Vagina (tissue), 2 donors: Measurements from ENCODE around the gene SPOP. TPM values are rescaled to one million over a fixed set of nuclear protein-coding genes. Genes with fewer than 3 reads are reported as not detected.

Experiments used
- DNase-seq, 2 donors: peaks; one replicate each; pipeline ENCODE4 v3.0.0-alpha.2; 2017; ENCODE audit errors: extremely low spot score in 2 of 2
- H3K27ac ChIP-seq: fragments of 200-600 bp; sonication (generic); one replicate; pipeline ENCODE4 v1.5.1; 2019
- H3K27me3 ChIP-seq: fragments of 200-600 bp; sonication (generic); one replicate; pipeline ENCODE4 v1.5.1; 2019
- H3K36me3 ChIP-seq, 2 donors: fragments of 200-600 bp; sonication (generic); one replicate each; pipeline ENCODE4 v1.5.1; 2017 to 2019
- H3K4me1 ChIP-seq: fragments of 200-600 bp; sonication (generic); one replicate; pipeline ENCODE4 v1.5.1; 2019
- H3K4me3 ChIP-seq, 2 donors: fragments of 200-600 bp; sonication (generic); 1 replicate in 1 of 2; 2 replicates in 1 of 2; pipeline ENCODE4 v1.5.1; 2016 to 2019
- H3K9me3 ChIP-seq: fragments of 200-600 bp; sonication (generic); one replicate; pipeline ENCODE4 v1.5.1; 2019
- POLR2A ChIP-seq, 2 donors: fragments of 450-650 bp; IDR thresholded peaks; one replicate each; pipeline ENCODE4 v1.6.1; 2017; ENCODE audit warnings: antibody characterized with exemption in 2 of 2, mild to moderate bottlenecking in 2 of 2, moderate library complexity in 2 of 2
- POLR2AphosphoS5 ChIP-seq, 2 donors: sonication (generic); formaldehyde crosslinking; IDR thresholded peaks; one replicate each; pipeline ENCODE4 v1.9.0; 2017; ENCODE audit warnings: antibody characterized with exemption in 2 of 2, mild to moderate bottlenecking in 2 of 2, low read depth in 1 of 2; ENCODE audit not compliant: insufficient read depth in 1 of 2
- intact Hi-C: fragments of 100-400 bp; cut with DNase I; formaldehyde crosslinking; loops from one replicate; pipeline ENCODE4 v1.15.1; 2023
- total RNA-seq: library from RNA; depleted of rRNA; stranded (reverse); fragments of >200 nt; gene quantifications from one replicate; pipeline ENCODE4 v1.2.3, GENCODE V29; 2016
- TF ChIP-seq, protein P1 (sequence below), 3 experiments: fragments of 450-650 bp in 2 of 3; fragments of 200-600 bp in 1 of 3; sonication (generic) in 1 of 3; IDR thresholded peaks; one replicate each; pipeline ENCODE4 v1.5.1; 2017 to 2019; ENCODE audit warnings: antibody characterized with exemption in 3 of 3, mild to moderate bottlenecking in 2 of 3, moderate library complexity in 2 of 3

The SPOP gene
- total RNA-seq, 1 donor from 2014 or later = 87.2 TPM

DNA sequence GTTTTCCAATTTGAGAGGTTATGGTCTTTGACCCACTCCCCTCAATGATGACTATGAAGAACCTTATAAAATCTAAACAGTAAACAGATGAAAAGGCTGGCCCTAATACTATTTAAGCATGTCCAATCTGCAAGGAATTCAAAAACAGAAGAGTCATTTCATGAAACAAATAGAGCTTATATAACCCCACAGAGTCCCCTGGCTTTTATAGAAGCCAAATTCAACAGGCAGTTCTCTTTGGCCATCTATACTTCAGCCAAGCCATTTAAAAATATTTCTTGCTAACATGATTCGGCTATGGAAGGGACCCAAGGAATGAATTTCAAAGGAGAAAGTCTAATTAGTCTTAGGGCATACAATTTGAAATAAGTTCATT, 43.4 kb downstream of the SPOP start:
- no peak for DNase-seq
- Histone ChIP-seq H3K9me3 (no peaks in the 10 kb centered on the region), H3K27ac (peak overlapping the region; percentile 71), H3K4me3 (no peak overlapping the region), H3K4me1 (peaks cover 72% of the 10 kb centered on the region), H3K36me3 (no peaks in the 10 kb centered on the region), H3K27me3 (no peaks in the 10 kb centered on the region)
- intact Hi-C loops = no loop called here
- TF ChIP-seq POLR2A (IDR thresholded peaks at IDR 0.05) (no peak), POLR2AphosphoS5 (IDR thresholded peaks at IDR 0.05; ENCODE audit: insufficient read depth in 1 of 2, low read depth in 1 of 2) (no peak)
- TF ChIP-seq, protein P1, sequence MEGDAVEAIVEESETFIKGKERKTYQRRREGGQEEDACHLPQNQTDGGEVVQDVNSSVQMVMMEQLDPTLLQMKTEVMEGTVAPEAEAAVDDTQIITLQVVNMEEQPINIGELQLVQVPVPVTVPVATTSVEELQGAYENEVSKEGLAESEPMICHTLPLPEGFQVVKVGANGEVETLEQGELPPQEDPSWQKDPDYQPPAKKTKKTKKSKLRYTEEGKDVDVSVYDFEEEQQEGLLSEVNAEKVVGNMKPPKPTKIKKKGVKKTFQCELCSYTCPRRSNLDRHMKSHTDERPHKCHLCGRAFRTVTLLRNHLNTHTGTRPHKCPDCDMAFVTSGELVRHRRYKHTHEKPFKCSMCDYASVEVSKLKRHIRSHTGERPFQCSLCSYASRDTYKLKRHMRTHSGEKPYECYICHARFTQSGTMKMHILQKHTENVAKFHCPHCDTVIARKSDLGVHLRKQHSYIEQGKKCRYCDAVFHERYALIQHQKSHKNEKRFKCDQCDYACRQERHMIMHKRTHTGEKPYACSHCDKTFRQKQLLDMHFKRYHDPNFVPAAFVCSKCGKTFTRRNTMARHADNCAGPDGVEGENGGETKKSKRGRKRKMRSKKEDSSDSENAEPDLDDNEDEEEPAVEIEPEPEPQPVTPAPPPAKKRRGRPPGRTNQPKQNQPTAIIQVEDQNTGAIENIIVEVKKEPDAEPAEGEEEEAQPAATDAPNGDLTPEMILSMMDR (IDR thresholded peaks at IDR 0.05) = no peak

DNA sequence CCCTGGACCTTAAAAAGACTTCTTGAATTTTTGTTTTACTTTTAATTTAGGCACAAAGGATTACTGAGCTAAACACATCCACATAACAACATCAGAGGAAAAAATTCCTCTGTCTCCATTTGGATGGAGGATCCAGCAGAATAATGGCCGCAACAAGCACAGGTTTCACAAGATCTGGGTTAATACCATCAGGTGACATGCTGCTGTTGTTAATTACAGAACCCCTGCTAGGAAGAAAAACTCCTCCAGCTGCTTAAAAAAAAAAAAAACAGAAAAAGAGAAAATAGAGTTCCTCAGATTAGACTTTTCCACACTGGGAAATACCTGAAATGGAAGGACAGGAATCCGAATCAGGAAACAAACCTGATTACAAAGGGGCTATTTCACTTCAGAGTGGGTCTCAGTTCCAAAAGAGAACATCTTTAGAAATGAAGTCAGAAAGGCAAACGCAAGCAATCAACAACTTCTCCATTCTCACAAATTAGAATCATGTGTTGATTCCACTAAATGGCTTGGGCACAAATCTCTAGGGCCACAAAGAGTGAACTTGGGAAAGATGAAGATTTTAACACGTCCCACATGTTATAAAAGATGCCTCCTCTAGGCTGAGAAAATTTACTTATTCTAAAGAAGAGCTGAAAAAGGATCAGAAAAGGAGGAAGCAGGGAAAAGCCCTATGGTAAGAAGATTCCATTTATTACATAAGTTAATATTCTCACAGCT, 44.0 kb downstream of the SPOP start:
- H3K27ac ChIP-seq = peak overlapping the region; percentile 71
- DNase-seq = no peak
- peaks cover 72% of the 10 kb centered on the region for H3K4me1 ChIP-seq
- H3K36me3 ChIP-seq = no peaks in the 10 kb centered on the region
- H3K27me3 ChIP-seq = no peaks in the 10 kb centered on the region
- intact Hi-C loops = no loop called here
- no peak for TF ChIP-seq POLR2A (IDR thresholded peaks at IDR 0.05)
- TF ChIP-seq, protein P1 (IDR thresholded peaks at IDR 0.05) = no peak
- no peak for TF ChIP-seq POLR2AphosphoS5 (IDR thresholded peaks at IDR 0.05; ENCODE audit: insufficient read depth in 1 of 2, low read depth in 1 of 2)
- H3K4me3 ChIP-seq = peak overlapping the region in 1 of 2 donors; percentile 16
- H3K9me3 ChIP-seq = no peaks in the 10 kb centered on the region

DNA sequence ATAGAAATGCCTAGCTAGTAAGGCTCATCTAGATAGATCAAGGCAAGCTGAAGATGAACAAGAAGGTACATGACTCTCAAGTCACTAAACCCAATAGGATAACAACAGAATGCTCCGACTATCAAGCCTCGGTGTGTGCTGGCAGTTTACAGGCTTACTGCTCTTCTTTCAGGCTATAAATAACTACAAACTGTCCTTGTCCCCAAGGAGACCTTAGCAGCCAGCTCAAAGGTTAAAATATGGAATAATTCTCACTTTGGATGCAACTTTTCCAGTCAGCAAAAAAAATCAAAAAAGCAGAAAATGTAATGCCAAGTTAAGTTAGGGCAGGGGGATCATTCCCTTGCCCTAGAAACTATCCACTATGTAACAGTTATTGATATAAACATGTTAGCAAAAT, 44.6 kb downstream of the SPOP start:
- Histone ChIP-seq H3K4me1 (peaks cover 72% of the 10 kb centered on the region), H3K4me3 (peak overlapping the region in 1 of 2 donors; percentile 16), H3K27ac (peak overlapping the region; percentile 71), H3K36me3 (no peaks in the 10 kb centered on the region), H3K27me3 (no peaks in the 10 kb centered on the region), H3K9me3 (no peaks in the 10 kb centered on the region)
- TF ChIP-seq, protein P1 (IDR thresholded peaks at IDR 0.05) = no peak
- TF ChIP-seq POLR2A (IDR thresholded peaks at IDR 0.05) (no peak), POLR2AphosphoS5 (IDR thresholded peaks at IDR 0.05; ENCODE audit: insufficient read depth in 1 of 2, low read depth in 1 of 2) (no peak)
- no peak for DNase-seq
- intact Hi-C loops = no loop called here

DNA sequence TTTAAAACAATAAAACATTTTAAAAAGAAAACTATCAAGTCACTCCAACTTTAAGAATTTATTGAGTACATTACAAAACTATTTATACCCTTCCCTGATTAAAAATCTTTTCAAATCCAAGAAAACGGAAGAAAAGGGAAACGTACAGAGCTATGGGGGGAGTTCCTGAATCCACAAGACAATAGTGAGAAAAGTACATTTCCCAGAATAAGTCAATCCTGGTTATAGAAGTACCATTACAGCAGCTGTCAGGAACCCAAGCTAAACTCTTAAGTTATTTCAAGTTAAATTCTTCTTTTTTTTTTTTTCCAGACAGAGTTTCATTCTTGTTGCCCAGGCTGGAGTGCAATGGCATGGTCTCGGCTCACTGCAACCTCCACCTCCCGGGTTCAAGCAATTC, 45.7 kb downstream of the SPOP start:
- Histone ChIP-seq H3K36me3 (no peaks in the 10 kb centered on the region), H3K9me3 (no peaks in the 10 kb centered on the region), H3K4me1 (peaks cover 72% of the 10 kb centered on the region), H3K27me3 (no peaks in the 10 kb centered on the region), H3K4me3 (no peak overlapping the region), H3K27ac (peak overlapping the region; percentile 49)
- no peak for DNase-seq
- TF ChIP-seq, protein P1 (IDR thresholded peaks at IDR 0.05) = no peak
- no peak for TF ChIP-seq POLR2A (IDR thresholded peaks at IDR 0.05)
- no peak for TF ChIP-seq POLR2AphosphoS5 (IDR thresholded peaks at IDR 0.05; ENCODE audit: insufficient read depth in 1 of 2, low read depth in 1 of 2)
- intact Hi-C loops = no loop called here

DNA sequence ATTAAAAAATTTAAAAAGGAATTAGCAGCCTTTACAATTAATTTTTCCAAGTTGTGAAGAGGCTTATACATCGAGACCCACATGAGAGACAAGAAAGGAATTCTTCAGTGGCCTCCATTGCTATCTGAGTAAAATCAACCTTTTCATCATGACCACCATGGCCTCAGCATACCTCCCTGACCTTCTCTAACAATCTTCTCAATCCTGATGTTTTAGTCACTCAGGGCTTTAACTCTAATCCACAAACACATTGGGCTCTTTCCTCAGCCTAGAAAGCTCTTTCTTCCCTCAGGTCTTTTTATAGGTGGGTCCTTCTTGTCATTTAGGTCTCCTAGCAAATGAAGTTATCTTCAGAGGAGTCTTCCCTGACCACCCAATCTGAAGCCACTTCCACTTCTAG, 46.4 kb downstream of the SPOP start:
- intact Hi-C loops = no loop called here
- H3K27me3 ChIP-seq = no peaks in the 10 kb centered on the region
- no peaks in the 10 kb centered on the region for H3K9me3 ChIP-seq
- H3K4me3 ChIP-seq = no peak overlapping the region
- H3K27ac ChIP-seq = peak overlapping the region; percentile 21
- DNase-seq = no peak
- peaks cover 66% of the 10 kb centered on the region for H3K4me1 ChIP-seq
- no peaks in the 10 kb centered on the region for H3K36me3 ChIP-seq
- TF ChIP-seq POLR2A (IDR thresholded peaks at IDR 0.05) (no peak), POLR2AphosphoS5 (IDR thresholded peaks at IDR 0.05; ENCODE audit: insufficient read depth in 1 of 2, low read depth in 1 of 2) (no peak)
- TF ChIP-seq, protein P1 (IDR thresholded peaks at IDR 0.05) = no peak
